Ascending aorta (tissue), 2 donors: ENCODE results near the gene TMEM207. TPM values are rescaled to one million over a fixed set of nuclear protein-coding genes. Genes with fewer than 3 reads are reported as not detected.
"Not testable (repeated sequence)": the region's sequence is repeated elsewhere in the genome, so short reads cannot be mapped to it uniquely, and the experiment has no call there.

Experiments used
- DNase-seq, 2 donors: peaks; one replicate each; pipeline ENCODE4 v3.0.0-alpha.2; 2019; ENCODE audit warnings: low spot score in 2 of 2
- H3K27ac ChIP-seq, 2 donors: fragments of 200-600 bp; sonication (generic); one replicate each; pipeline ENCODE4 v1.5.1; 2016 to 2017; ENCODE audit warnings: mild to moderate bottlenecking in 1 of 2
- H3K27me3 ChIP-seq: fragments of 200-600 bp; sonication (generic); one replicate; pipeline ENCODE4 v1.5.1; 2017
- H3K36me3 ChIP-seq, 2 donors: fragments of 200-600 bp; sonication (generic); one replicate each; pipeline ENCODE4 v1.5.1; 2016
- H3K4me1 ChIP-seq, 2 donors: fragments of 200-600 bp; sonication (generic); one replicate each; pipeline ENCODE4 v1.5.1; 2016 to 2017; ENCODE audit warnings: mild to moderate bottlenecking in 1 of 2
- H3K4me3 ChIP-seq, 2 donors: fragments of 200-600 bp; sonication (generic); one replicate each; pipeline ENCODE4 v1.5.1; 2016 to 2017; ENCODE audit warnings: mild to moderate bottlenecking in 1 of 2
- H3K9me3 ChIP-seq, 2 donors: fragments of 200-600 bp; sonication (generic); one replicate each; pipeline ENCODE4 v1.5.1; 2016
- intact Hi-C: fragments of 100-400 bp; cut with DNase I; formaldehyde crosslinking; loops from one replicate; pipeline ENCODE4 v1.15.1; 2023
- total RNA-seq: library from RNA; depleted of rRNA; stranded (reverse); fragments of >200 nt; gene quantifications from one replicate; pipeline ENCODE4 v1.1.0, GENCODE V29; 2016
- TF ChIP-seq, protein P1 (sequence below), 3 experiments: fragments of 200-600 bp in 2 of 3; fragments of 450-650 bp in 1 of 3; sonication (generic) in 2 of 3; IDR thresholded peaks; one replicate each; pipeline ENCODE4 v1.5.1; 2016 to 2019; ENCODE audit warnings: antibody characterized with exemption in 3 of 3, mild to moderate bottlenecking in 1 of 3, moderate library complexity in 1 of 3

The TMEM207 gene
- total RNA-seq, 1 donor from 2014 or later, result not detected

DNA sequence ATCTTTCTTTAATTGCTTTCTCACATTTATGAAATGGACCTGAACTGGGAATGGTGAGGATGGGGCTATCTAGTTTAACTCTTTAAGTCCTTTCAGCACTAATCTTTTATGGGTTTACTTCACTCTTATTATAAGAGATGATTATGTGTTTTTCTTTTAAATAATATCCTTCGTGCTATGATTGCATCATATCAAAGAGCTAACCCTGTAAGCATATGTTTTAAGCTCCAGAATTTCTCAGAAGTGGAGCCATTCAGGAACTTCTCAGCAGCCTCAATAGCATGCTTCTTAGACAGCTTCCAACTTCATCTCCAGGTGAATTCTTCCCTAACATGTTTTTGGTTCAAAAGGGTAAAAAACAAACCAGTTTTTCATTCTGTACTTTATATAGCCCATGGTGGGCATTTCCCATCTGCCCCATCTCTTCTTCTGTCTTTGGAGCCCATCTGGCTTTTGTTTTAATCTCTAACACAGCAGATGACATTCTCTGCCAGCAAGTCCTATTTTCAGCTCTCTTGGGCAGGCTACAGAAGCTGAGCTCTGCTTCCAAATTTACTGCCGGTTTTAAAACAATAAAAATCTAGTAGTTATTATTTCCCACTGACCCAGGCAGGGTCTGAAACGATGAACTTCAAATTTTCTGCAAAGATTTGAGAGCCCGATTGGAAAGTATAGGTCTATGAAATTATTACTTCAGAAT, 37.4 kb upstream of the TMEM207 start:
- Histone ChIP-seq H3K4me3 (no peak overlapping the region), H3K9me3 (no peaks in the 10 kb centered on the region), H3K27ac (no peak overlapping the region), H3K27me3 (no peaks in the 10 kb centered on the region), H3K4me1 (no peaks in the 10 kb centered on the region), H3K36me3 (no peaks in the 10 kb centered on the region)
- DNase-seq, result no peak
- intact Hi-C loops, result no loop called here
- TF ChIP-seq, protein P1, sequence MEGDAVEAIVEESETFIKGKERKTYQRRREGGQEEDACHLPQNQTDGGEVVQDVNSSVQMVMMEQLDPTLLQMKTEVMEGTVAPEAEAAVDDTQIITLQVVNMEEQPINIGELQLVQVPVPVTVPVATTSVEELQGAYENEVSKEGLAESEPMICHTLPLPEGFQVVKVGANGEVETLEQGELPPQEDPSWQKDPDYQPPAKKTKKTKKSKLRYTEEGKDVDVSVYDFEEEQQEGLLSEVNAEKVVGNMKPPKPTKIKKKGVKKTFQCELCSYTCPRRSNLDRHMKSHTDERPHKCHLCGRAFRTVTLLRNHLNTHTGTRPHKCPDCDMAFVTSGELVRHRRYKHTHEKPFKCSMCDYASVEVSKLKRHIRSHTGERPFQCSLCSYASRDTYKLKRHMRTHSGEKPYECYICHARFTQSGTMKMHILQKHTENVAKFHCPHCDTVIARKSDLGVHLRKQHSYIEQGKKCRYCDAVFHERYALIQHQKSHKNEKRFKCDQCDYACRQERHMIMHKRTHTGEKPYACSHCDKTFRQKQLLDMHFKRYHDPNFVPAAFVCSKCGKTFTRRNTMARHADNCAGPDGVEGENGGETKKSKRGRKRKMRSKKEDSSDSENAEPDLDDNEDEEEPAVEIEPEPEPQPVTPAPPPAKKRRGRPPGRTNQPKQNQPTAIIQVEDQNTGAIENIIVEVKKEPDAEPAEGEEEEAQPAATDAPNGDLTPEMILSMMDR (IDR thresholded peaks at IDR 0.05), result no peak

DNA sequence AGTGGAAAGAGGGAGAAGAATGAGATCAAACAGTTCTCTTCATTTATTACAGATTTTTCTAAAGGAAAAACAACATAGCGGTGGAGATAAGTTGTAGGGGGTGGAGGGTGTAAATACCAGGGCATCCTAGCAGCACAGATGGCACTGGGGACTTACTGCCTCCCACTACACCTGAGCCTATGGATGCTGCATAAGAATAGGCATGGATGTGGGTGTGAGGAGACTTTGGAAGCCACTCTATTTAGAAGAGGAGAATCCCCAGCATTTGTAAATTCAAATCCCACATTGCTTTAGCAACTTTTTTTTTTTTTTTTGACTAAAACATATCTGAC, 36.8 kb upstream of the TMEM207 start:
- intact Hi-C loops, result no loop called here
- no peak for DNase-seq
- TF ChIP-seq, protein P1 (IDR thresholded peaks at IDR 0.05), result no peak
- Histone ChIP-seq H3K36me3 (no peaks in the 10 kb centered on the region), H3K4me1 (no peaks in the 10 kb centered on the region), H3K9me3 (no peaks in the 10 kb centered on the region), H3K27ac (no peak overlapping the region), H3K4me3 (no peak overlapping the region), H3K27me3 (no peaks in the 10 kb centered on the region)

DNA sequence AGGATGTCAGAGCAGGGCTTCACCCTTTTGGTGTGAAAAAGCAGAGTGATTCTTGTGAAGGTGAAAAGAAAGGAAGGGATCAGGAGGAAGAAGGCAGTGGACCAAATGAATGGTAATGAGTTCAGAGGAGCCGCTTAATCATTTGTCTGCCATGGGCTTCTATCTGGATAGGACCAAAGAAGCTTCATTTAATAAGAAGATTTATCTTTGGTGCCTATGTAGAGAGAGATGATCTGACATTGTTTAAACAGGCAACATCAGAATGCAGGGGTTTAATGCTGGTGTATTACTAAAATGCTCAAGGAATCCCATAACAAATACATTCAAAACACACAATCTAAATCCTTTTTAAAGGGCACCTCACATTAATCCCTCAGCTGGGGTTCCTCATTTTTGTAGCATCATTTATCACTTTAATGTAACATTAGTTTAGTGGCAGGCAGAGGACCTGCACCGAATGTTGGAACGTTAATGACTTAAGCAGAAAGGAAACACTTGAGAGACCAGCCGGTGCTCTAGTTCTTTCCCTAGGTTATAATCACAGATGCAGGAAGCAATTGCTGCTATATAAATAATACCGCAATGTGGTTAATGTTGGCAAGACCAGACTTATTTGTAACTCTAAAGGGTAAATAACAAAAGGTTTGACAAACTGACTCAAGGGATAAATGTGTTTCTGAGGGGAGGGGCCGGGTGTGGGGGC, 36.3 kb upstream of the TMEM207 start:
- H3K36me3 ChIP-seq, result no peaks in the 10 kb centered on the region
- H3K4me3 ChIP-seq, result no peak overlapping the region
- intact Hi-C loops, result no loop called here
- DNase-seq, result no peak
- H3K27ac ChIP-seq, result no peak overlapping the region
- no peaks in the 10 kb centered on the region for H3K4me1 ChIP-seq
- H3K27me3 ChIP-seq, result no peaks in the 10 kb centered on the region
- no peaks in the 10 kb centered on the region for H3K9me3 ChIP-seq
- TF ChIP-seq, protein P1 (IDR thresholded peaks at IDR 0.05), result no peak

DNA sequence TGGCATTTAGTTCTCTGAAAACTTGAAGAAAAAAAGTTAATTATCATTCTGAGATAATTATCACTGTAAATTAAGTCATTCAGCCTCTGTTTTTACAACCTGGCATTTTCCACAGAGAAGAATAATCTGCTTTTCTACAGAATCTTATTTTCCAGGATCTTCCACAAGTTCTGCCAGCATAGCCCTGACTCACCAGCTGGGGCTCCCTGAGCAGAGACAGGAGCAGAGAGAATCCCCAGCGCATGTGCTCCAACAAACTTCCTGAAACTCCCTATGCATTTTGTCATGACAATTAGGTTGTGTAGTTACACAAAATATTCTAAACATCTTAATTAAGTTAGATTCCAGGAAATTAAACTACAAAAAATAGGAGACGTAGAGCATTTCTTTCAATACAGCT, 32.1 kb upstream of the TMEM207 start:
- Histone ChIP-seq H3K27ac (no peak overlapping the region), H3K4me1 (no peaks in the 10 kb centered on the region), H3K4me3 (no peak overlapping the region), H3K27me3 (no peaks in the 10 kb centered on the region), H3K36me3 (no peaks in the 10 kb centered on the region), H3K9me3 (no peaks in the 10 kb centered on the region)
- DNase-seq, result no peak
- TF ChIP-seq, protein P1 (IDR thresholded peaks at IDR 0.05), result no peak
- intact Hi-C loops, result no loop called here

DNA sequence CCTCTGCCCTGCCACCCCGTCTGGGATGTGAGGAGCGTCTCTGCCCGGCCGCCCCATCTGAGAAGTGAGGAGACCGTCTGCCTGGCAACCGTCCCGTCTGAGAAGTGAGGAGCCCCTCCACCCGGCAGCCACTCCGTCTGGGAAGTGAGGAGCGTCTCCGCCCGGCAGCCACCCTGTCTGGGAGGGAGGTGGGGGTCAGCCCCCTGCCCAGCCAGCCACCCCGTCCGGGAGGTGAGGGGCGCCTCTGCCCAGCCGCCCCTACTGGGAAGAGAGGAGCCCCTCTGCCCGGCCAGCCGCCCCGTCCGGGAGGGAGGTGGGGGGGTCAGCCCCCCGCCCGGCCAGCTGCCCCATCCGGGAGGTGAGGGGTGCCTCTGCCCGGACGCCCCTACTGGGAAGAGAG, 23.6 kb upstream of the TMEM207 start:
- H3K27me3 ChIP-seq, H3K4me3 ChIP-seq, H3K4me1 ChIP-seq, H3K27ac ChIP-seq, DNase-seq, H3K9me3 ChIP-seq, H3K36me3 ChIP-seq, intact Hi-C loops: not testable (repeated sequence)

DNA sequence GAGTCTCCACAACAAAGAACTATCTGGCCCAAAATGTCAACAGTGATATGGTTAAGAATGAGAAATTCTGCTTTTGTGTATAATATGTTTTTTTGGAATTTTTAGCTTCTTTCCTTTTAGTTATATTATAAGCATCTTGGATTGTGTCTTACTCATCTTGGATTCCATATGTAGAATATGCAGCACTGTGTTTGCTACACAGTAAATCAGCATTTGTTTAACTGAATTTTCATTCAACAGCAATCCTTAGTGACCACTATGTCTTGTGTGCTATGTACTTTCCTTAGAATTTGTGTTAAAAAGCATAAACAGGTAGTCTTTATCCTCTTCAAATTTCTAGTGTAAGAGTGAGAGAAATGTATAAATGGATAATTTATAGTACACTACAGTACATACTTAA, 18.2 kb upstream of the TMEM207 start:
- intact Hi-C loops, result no loop called here
- TF ChIP-seq, protein P1 (IDR thresholded peaks at IDR 0.05), result no peak
- Histone ChIP-seq H3K27ac (no peak overlapping the region), H3K9me3 (peaks cover 0 to 8% of the 10 kb centered on the region in 2 donors), H3K27me3 (no peaks in the 10 kb centered on the region), H3K4me1 (no peaks in the 10 kb centered on the region), H3K4me3 (no peak overlapping the region), H3K36me3 (no peaks in the 10 kb centered on the region)
- DNase-seq, result no peak
